Gastroesophageal sphincter (tissue), 3 donors: Measurements from ENCODE around the gene CC2D1B.

ENCODE experiments used
- CTCF ChIP-seq, 4 experiments: fragments of 200-600 bp in 2 of 4; fragments of 450-650 bp in 2 of 4; sonication (generic) in 1 of 4; IDR thresholded peaks; one replicate each; pipeline ENCODE4 v1.5.1; 2017 to 2019; ENCODE audit warnings: antibody characterized with exemption in 4 of 4, mild to moderate bottlenecking in 2 of 4, moderate library complexity in 2 of 4
- POLR2A ChIP-seq, 2 donors: fragments of 450-650 bp; IDR thresholded peaks; one replicate each; pipeline ENCODE4 v1.6.1; 2017; ENCODE audit warnings: antibody characterized with exemption in 2 of 2, mild to moderate bottlenecking in 2 of 2, moderate library complexity in 1 of 2
- POLR2AphosphoS5 ChIP-seq: sonication (generic); formaldehyde crosslinking; IDR thresholded peaks from one replicate; pipeline ENCODE4 v1.6.1; 2017; ENCODE audit warnings: antibody characterized with exemption

DNA sequence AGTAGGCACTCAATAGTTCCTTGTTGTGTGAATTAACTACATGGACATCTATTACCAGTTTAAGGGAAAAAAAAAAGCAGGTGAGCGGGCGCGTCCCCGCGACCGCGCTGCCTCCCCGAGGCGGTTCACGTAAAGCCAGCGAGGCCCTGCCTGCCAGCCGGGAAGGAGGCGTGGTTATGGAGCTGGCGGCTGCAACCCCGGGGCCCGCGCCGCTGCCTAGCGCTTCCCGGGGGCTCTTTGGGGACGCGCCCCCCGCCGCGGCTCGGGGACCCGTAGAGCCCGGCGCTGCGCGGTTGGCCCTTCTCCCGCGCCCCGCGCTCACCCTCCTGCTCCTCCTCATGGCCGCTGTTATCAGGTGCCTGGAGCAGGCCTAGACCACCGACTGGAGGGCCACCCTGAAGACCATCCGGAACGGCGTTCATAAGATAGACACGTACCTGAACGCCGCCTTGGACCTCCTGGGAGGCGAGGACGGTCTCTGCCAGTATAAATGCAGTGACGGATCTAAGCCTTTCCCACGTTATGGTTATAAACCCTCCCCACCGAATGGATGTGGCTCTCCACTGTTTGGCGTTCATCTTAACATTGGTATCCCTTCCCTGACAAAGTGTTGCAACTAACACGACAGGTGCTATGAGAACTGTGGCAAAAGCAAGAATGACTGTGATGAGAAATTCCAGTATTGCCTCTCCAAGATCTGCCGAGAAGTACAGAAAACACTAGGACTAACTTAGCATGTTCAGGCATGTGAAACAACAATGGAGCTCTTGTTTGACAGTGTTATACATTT lies 2.6 kb upstream of the CC2D1B start:
- no peak for TF ChIP-seq POLR2A (IDR thresholded peaks at IDR 0.05)
- no peak for TF ChIP-seq POLR2AphosphoS5
- peak in 2 of 4 experiments; percentile 11 to 30 for TF ChIP-seq CTCF (IDR thresholded peaks at IDR 0.05)
